ENCODE results near the gene COL28A1. TPM values are rescaled to one million over a fixed set of nuclear protein-coding genes. Genes with fewer than 3 reads are reported as not detected.

The COL28A1 gene
- total RNA-seq, 3 donors from 2014 or later (not counting 1 experiment from before 2014, with no cell fraction given): 0.28 to 0.84 (median 0.45) TPM

DNA sequence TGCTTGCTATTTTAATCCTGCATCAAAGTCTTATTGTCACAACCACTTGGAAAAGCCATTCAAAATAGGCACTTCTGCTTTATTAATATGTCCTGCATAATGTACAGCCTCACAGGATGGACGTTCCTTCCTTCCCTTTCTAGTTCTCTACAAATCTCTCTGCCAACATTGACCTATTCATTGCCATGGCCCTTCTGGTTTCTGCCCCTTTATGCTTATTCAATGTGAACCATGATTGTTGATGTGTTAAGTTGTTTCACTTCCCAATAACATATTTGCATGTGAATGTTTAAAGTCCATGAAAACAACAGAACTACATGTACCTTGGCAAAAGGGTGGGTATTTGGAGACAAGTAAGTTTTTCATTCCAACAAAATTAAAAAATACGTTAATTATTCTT is 45.7 kb downstream of the COL28A1 start:
- no peaks in the 10 kb centered on the region for H3K27me3 ChIP-seq (ENCODE audit: control insufficient read depth, insufficient read depth, low read length)
- H3K4me1 ChIP-seq (ENCODE audit: control insufficient read depth, insufficient read depth, low read length): no peaks in the 10 kb centered on the region
- H3K27ac ChIP-seq (ENCODE audit: low read length): no peak overlapping the region
- Mint-ChIP-seq H3K27ac (no peak overlapping the region), H3K4me3 (no peak overlapping the region), H3K4me1 (no peaks in the 10 kb centered on the region), H3K27me3 (ENCODE audit: low read depth in 2 of 2) (peaks cover 0 to 5% of the 10 kb centered on the region in 2 donors), H3K36me3 (no peaks in the 10 kb centered on the region), H3K9me3 (no peaks in the 10 kb centered on the region)
- no peaks in the 10 kb centered on the region for H3K36me3 ChIP-seq (ENCODE audit: control insufficient read depth, insufficient read depth, low read length)
- H3K4me3 ChIP-seq (ENCODE audit: low read length): no peak overlapping the region
- H3K9me3 ChIP-seq (ENCODE audit: control insufficient read depth, insufficient read depth, low read length): peaks cover 3% of the 10 kb centered on the region
- no peak for DNase-seq
- TF ChIP-seq, protein P1, sequence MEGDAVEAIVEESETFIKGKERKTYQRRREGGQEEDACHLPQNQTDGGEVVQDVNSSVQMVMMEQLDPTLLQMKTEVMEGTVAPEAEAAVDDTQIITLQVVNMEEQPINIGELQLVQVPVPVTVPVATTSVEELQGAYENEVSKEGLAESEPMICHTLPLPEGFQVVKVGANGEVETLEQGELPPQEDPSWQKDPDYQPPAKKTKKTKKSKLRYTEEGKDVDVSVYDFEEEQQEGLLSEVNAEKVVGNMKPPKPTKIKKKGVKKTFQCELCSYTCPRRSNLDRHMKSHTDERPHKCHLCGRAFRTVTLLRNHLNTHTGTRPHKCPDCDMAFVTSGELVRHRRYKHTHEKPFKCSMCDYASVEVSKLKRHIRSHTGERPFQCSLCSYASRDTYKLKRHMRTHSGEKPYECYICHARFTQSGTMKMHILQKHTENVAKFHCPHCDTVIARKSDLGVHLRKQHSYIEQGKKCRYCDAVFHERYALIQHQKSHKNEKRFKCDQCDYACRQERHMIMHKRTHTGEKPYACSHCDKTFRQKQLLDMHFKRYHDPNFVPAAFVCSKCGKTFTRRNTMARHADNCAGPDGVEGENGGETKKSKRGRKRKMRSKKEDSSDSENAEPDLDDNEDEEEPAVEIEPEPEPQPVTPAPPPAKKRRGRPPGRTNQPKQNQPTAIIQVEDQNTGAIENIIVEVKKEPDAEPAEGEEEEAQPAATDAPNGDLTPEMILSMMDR (IDR thresholded peaks at IDR 0.05): no peak
- intact Hi-C loops (cut with micrococcal nuclease): no loop called here
- 65% methylated on average over 2 of the region's 2 CpGs for WGBS (ENCODE audit: insufficient coverage)
- ATAC-seq: no peak

DNA sequence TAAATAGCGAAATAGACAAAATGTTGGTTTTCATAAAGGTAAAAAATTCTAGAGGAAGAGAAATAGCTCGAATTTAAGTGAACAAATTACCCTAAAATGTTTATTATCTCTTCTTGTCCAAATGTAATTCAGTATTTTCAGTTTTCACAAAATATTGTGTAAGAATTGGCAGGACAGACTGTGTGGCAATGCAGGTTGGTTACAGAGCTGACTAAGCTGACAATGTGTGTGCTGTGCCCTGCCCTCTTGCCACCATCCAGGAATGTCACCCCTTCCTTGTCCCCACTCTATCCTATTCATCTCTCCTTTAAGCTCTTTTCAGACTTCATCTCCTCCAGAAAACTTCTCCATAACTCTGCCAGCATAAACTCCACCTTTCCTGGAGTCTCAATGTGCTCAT is 46.1 kb downstream of the COL28A1 start:
- intact Hi-C loops (cut with micrococcal nuclease): no loop called here

DNA sequence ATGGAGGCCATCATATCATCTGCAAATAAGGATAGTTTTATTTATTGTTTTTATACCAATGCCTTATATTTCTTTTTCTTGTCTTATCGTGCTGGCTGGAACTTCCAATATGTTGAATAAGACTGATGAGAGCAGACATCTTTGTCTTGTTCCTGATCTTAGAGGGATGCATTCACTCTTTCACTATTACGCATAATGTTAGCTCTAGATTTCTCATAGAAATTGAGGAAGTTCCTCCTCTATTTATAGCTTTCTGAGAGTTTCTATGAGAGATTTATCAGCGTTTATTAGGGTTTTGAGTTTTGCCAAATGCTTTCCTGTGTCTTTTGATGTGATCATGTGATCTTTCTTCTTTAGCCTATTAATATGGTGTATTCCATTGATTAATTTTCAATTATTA is 49.3 kb downstream of the COL28A1 start:
- intact Hi-C loops (cut with micrococcal nuclease): no loop called here
- Histone ChIP-seq H3K4me1 (ENCODE audit: control insufficient read depth, insufficient read depth, low read length) (no peaks in the 10 kb centered on the region), H3K9me3 (ENCODE audit: control insufficient read depth, insufficient read depth, low read length) (peaks cover 3% of the 10 kb centered on the region), H3K27ac (ENCODE audit: low read length) (no peak overlapping the region), H3K36me3 (ENCODE audit: control insufficient read depth, insufficient read depth, low read length) (no peaks in the 10 kb centered on the region), H3K27me3 (ENCODE audit: control insufficient read depth, insufficient read depth, low read length) (no peaks in the 10 kb centered on the region), H3K4me3 (ENCODE audit: low read length) (no peak overlapping the region)
- no peak overlapping the region for H3K4me3 Mint-ChIP-seq
- no CpG with 5 or more reads among the region's 3 CpGs for WGBS (ENCODE audit: insufficient coverage)
- ATAC-seq (no peak), DNase-seq (no peak)
- no peaks in the 10 kb centered on the region for H3K9me3 Mint-ChIP-seq
- no peak overlapping the region for H3K27ac Mint-ChIP-seq
- H3K27me3 Mint-ChIP-seq (ENCODE audit: low read depth in 2 of 2): peaks cover 0 to 9% of the 10 kb centered on the region in 2 donors
- TF ChIP-seq, protein P1 (IDR thresholded peaks at IDR 0.05): no peak
- H3K36me3 Mint-ChIP-seq: no peaks in the 10 kb centered on the region
- no peaks in the 10 kb centered on the region for H3K4me1 Mint-ChIP-seq

More for the DNA sequence above, 46.1 kb downstream of the COL28A1 start:
- Histone ChIP-seq H3K4me1 (ENCODE audit: control insufficient read depth, insufficient read depth, low read length) (no peaks in the 10 kb centered on the region), H3K27me3 (ENCODE audit: control insufficient read depth, insufficient read depth, low read length) (no peaks in the 10 kb centered on the region), H3K27ac (ENCODE audit: low read length) (no peak overlapping the region), H3K9me3 (ENCODE audit: control insufficient read depth, insufficient read depth, low read length) (peaks cover 3% of the 10 kb centered on the region), H3K36me3 (ENCODE audit: control insufficient read depth, insufficient read depth, low read length) (no peaks in the 10 kb centered on the region), H3K4me3 (ENCODE audit: low read length) (no peak overlapping the region)
- Mint-ChIP-seq H3K27ac (no peak overlapping the region), H3K4me3 (no peak overlapping the region), H3K36me3 (no peaks in the 10 kb centered on the region), H3K27me3 (ENCODE audit: low read depth in 2 of 2) (peaks cover 0 to 5% of the 10 kb centered on the region in 2 donors), H3K4me1 (no peaks in the 10 kb centered on the region), H3K9me3 (no peaks in the 10 kb centered on the region)
- DNase-seq (no peak), ATAC-seq (no peak)
- 100% methylated on average over 1 of the region's 2 CpGs for WGBS (ENCODE audit: insufficient coverage)
- TF ChIP-seq, protein P1 (IDR thresholded peaks at IDR 0.05): no peak

DNA sequence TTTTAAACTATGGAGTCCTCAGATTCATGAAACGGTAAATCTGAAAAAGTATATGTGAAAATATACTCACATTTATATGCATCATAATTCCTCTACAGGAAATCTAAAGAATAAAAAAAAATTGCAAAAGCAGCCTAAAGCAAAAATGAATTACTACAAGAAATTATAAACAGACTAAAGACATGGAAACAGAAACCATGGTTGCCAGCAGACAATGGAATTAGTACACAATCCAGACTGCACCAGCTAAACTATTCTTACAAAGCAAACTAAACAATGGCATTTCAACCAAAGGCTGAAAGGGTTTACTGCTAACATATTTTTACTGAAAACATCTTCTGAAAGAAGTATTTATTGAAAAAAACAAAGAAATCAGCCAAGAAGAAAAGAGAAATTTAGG is 51.6 kb downstream of the COL28A1 start:
- TF ChIP-seq, protein P1 (IDR thresholded peaks at IDR 0.05): no peak
- Mint-ChIP-seq H3K4me3 (no peak overlapping the region), H3K36me3 (no peaks in the 10 kb centered on the region), H3K27ac (no peak overlapping the region), H3K27me3 (ENCODE audit: low read depth in 2 of 2) (peaks cover 7 to 12% of the 10 kb centered on the region in 2 donors), H3K4me1 (no peaks in the 10 kb centered on the region), H3K9me3 (no peaks in the 10 kb centered on the region)
- Histone ChIP-seq H3K4me1 (ENCODE audit: control insufficient read depth, insufficient read depth, low read length) (no peaks in the 10 kb centered on the region), H3K27ac (ENCODE audit: low read length) (no peak overlapping the region), H3K27me3 (ENCODE audit: control insufficient read depth, insufficient read depth, low read length) (peaks cover 2% of the 10 kb centered on the region), H3K4me3 (ENCODE audit: low read length) (no peak overlapping the region), H3K9me3 (ENCODE audit: control insufficient read depth, insufficient read depth, low read length) (peaks cover 3% of the 10 kb centered on the region), H3K36me3 (ENCODE audit: control insufficient read depth, insufficient read depth, low read length) (no peaks in the 10 kb centered on the region)
- no peak for DNase-seq
- intact Hi-C loops (cut with micrococcal nuclease): no loop called here
- ATAC-seq: no peak
- WGBS (ENCODE audit: insufficient coverage): no CpG with 5 or more reads among the region's 1 CpG

Data from natural killer cell (primary cell).